ENCODE data around the gene CXXC1.

DNA sequence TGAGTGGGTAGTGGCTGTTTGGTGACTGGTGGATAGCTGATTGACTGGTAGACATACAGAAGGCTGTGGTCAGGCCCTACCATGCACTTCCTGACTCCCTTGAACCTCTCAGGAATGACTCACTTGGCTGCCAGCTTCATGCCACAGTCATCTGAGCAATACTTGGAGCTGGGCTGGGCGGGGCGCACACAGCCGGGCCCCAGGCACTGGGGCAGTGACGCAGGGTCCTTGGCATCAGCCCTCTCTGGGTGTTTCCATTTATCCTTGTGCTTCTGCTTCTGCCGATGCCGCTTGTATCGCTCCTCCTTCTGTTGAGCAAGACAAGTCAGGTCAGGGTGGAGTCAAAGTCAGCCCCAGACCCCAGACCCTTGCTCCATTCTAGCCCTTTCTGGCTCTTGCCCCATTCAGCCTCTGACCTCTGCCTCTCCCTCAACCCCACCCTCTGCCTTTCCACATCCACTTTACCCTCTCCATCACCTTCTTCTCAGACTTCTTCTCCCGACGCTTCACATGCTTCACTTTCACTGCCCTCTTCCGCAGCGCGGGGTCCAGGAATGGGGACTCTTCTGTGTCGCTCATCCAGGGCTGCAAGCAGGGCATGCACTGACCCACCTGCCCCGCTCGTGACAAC is 3.1 kb downstream of the CXXC1 start:
- TF ChIP-seq, protein P1, sequence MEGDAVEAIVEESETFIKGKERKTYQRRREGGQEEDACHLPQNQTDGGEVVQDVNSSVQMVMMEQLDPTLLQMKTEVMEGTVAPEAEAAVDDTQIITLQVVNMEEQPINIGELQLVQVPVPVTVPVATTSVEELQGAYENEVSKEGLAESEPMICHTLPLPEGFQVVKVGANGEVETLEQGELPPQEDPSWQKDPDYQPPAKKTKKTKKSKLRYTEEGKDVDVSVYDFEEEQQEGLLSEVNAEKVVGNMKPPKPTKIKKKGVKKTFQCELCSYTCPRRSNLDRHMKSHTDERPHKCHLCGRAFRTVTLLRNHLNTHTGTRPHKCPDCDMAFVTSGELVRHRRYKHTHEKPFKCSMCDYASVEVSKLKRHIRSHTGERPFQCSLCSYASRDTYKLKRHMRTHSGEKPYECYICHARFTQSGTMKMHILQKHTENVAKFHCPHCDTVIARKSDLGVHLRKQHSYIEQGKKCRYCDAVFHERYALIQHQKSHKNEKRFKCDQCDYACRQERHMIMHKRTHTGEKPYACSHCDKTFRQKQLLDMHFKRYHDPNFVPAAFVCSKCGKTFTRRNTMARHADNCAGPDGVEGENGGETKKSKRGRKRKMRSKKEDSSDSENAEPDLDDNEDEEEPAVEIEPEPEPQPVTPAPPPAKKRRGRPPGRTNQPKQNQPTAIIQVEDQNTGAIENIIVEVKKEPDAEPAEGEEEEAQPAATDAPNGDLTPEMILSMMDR (conservative IDR thresholded peaks at IDR 0.05), result no peak
- no peak for TF ChIP-seq EZH2 (IDR thresholded peaks at IDR 0.05; ENCODE audit: low read depth)

Data from PC-9 (cell line).